ENCODE measurements around the gene SLC8B1.

The SLC8B1 gene

GRCh38 chr12:113269257-113269943 lies 65.5 kb downstream of the SLC8B1 start:
- DNase-seq (ENCODE audit: extremely low read depth, low read depth), result no peak
- no peak for TF ChIP-seq CTCF (IDR thresholded peaks at IDR 0.05; ENCODE audit: low read depth, low read length)

- TF ChIP-seq CTCF (IDR thresholded peaks at IDR 0.05; ENCODE audit: low read depth, low read length), result no peak
- no peak for DNase-seq (ENCODE audit: extremely low read depth, low read depth)
Observed at GRCh38 chr12:113268621-113269020, 66.3 kb downstream of the SLC8B1 start.

GRCh38 chr12:113268136-113268535 lies 66.8 kb downstream of the SLC8B1 start:
- no peak for TF ChIP-seq CTCF (IDR thresholded peaks at IDR 0.05; ENCODE audit: low read depth, low read length)
- no peak for DNase-seq (ENCODE audit: extremely low read depth, low read depth)

- TF ChIP-seq CTCF (IDR thresholded peaks at IDR 0.05; ENCODE audit: low read depth, low read length), result no peak
- DNase-seq (ENCODE audit: extremely low read depth, low read depth), result no peak
Observed at GRCh38 chr12:113267621-113268020, 67.3 kb downstream of the SLC8B1 start.

- DNase-seq (ENCODE audit: extremely low read depth, low read depth), result no peak
- no peak for TF ChIP-seq CTCF (IDR thresholded peaks at IDR 0.05; ENCODE audit: low read depth, low read length)
Observed at GRCh38 chr12:113266106-113266895, 68.6 kb downstream of the SLC8B1 start.

GRCh38 chr12:113263431-113263963 lies 71.4 kb downstream of the SLC8B1 start:
- no peak for DNase-seq (ENCODE audit: extremely low read depth, low read depth)
- TF ChIP-seq CTCF (IDR thresholded peaks at IDR 0.05; ENCODE audit: low read depth, low read length), result no peak

- DNase-seq (ENCODE audit: extremely low read depth, low read depth), result no peak
- TF ChIP-seq CTCF (IDR thresholded peaks at IDR 0.05; ENCODE audit: low read depth, low read length), result no peak
Observed at GRCh38 chr12:113262710-113263109, 72.2 kb downstream of the SLC8B1 start.
